Activated T-helper 9 cell treated with anti-CD3 and anti-CD28 coated beads, Interleukin-2, amount 50 U/mL, for 16 hours (primary cell): ENCODE results near the gene AP4E1.
"Not testable (repeated sequence)": the region's sequence is repeated elsewhere in the genome, so short reads cannot be mapped to it uniquely, and the experiment has no call there.

Source experiments
- DNase-seq: peaks from one replicate; pipeline ENCODE4 v3.0.0-alpha.2; 2020; ENCODE audit warnings: low read depth

AP4E1 gene

DNA sequence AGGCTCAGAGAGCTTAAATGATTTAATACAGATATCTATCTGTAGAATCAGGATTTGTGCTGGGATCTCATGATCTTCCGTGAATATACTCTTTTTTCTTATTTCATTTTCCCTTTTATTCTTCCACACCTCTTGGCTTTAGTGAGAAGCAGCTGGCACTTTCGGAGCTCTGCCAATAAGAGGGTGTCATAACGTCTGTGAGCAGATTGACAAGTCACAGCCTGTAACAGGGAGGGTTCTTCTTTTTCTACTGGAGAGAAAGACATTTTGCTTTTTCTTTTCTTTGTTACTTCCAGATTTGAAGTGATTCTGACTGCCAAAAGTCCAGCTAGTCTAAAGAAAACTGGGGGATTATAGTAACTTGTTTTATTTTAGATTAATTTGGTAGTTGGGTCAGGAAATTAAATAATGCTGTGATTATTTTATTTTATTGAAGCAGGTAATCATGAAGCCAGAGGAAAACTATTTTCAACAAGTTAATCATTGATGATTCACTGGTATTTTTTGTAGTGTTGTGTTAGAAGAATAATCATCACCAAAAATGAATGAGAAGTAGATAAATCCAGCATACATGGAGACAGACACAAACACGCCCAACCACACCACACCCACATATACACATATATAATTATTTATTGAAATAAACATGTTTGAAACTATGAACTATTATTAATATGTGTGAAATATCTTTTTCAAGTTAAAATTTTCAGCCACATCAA, 116.4 kb downstream of the AP4E1 start:
- DNase-seq: no peak

DNA sequence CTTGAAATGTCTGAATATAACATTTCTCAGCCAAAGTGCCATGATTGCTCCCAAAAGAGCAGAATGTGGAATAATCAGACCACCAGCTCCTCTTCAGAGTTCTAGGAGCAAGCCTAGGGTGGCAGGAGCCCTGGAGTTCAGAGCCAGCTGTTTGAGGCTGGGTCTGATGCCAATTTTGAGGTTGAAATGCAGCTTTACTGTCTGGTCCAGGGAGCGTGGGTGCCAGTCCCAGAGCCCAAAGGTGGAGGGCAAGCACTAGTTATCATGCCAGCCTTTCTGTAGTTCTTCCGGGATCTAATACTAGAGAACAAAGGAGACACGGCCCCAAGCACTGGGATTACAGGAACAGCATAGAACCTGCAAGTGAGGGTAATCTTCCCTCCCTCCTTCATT, 117.0 kb downstream of the AP4E1 start:
- no peak for DNase-seq

GRCh38 chr15:51030649-51031316, 122.3 kb downstream of the AP4E1 start:
- DNase-seq: no peak

- DNase-seq: not testable (repeated sequence)
These were observed 129.0 kb downstream of the AP4E1 start for GRCh38 chr15:51037474-51037873.

DNA sequence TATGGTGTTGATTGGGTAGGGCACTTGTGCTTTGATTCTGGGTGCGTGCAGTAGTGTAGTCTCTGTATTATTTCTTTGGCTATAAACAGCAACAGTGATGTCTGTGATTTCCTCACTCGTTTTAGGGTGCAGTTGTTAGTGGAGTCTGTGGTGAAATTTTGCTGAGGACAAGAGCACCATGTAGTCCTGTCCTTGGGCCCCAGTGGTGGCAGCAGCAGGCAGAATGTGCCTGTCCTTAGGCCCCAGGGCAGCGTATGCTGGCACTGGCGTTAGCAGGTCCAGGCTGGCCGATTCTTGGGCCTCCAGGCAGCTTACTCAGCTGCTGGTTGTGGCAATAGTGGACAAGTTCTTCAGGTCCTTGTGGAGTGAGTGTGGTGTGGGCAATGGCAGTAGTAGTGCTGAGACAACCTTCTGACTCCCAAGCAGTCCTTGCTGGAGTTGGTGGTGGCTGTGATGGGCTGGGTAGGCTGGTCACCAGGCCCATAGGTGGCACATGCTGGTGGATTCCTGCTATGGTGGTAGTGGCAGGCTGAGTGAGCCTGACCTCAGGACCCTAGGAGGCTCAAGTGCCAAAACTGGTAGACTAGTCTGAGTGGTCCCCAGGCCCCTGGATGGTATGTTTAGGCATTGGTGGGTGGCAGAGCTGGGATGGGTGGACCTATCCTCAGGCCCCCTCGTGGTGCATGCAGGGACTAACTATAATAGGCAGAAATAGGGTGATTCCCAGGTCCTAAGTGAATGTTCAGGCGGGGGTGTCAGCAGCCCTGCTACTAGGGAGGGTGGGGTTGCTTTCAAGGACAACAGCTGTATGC, 129.9 kb downstream of the AP4E1 start:
- DNase-seq: no peak

DNA sequence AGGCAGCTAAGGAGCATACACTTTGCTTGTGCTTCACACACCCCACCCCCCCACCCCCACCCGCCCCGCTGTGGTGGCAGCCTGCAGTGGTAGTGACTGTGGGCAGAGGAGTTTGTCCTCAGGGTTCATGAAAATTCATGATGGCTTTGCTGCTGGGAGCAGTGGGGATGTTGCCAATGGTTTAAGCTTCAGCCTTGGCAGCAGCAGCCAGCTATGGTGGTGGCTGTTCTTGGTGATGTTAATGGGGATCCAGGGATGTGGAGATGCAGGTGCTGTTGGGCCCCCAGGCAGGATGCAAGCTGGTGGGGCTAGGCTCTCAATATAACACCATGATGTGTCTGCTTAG, 130.5 kb downstream of the AP4E1 start:
- DNase-seq: no peak

DNA sequence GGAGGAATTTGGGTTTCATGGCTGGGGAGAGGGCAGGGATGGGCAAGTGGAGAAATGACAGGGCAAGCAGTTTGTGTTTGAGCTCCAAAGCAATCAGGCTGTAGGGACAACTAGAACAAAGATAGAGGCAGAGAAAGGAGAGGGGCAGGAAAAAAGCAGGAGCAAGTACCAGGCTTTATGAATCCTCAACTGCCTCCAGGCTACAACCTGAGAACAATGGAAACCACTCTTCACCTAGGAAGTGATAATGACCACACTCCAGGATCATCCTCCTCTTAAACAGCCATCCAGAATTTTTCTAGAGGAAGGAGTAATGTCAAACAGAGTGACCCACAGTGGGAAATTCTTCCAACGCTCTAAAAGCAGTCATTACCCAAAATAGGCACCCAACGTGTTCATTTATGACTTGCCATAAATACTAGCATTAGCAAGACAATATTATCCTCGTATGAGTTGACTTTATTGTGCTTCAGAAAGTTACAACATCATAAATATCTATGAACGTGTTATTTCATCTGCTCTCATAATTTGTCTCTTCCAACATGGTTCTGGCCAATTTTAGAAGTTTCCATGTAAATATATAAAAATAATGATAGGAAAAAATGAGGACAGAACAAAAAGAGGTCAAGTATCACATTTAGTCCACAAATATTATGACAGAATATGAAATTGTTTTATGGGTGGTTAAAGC, 135.7 kb downstream of the AP4E1 start:
- no peak for DNase-seq

DNA sequence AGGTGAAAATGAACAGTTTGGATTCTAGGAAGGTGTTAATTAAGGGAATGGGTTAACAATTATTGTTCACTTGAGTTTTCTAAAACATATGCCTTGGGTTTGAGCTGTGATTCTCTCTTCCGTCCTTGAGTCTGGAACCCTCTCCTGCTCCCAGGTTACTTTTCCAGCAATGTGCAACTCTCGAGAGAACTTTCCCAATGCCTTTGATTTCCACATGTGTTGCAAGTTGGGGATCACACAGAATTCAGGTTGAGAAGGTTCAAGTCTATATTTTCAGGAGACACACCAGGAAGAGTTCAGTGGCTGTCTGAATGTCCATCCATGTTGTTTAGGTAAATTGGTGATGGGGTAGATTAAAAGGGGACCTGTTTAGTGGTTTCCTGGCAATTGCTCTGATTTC, 137.5 kb downstream of the AP4E1 start:
- DNase-seq: no peak

GRCh38 chr15:51046799-51047449, 138.4 kb downstream of the AP4E1 start:
- no peak for DNase-seq

DNA sequence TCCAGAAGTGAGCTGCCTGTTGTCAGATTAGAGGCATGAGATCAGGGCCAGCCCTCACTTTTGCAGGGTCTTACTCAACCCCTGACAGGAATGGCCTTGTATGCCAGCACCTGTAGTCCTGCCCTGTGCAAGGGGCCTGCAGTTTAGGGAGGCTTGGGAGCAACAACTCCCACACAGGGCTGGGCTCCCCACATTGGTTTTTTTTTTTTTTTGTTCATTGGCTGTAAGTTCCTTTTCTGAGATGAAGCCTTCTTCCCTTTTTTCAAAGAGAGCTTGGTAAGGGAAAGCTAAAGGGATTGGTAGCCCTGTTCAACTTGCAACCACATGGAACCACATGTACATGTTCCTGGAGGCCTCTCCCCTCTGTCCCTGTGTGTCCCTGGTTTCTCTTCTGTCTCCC, 139.8 kb downstream of the AP4E1 start:
- DNase-seq: no peak

GRCh38 chr15:51049081-51049480, 140.6 kb downstream of the AP4E1 start:
- DNase-seq: no peak

GRCh38 chr15:51051776-51052175, 143.3 kb downstream of the AP4E1 start:
- DNase-seq: no peak

- DNase-seq: no peak
These were observed 145.1 kb downstream of the AP4E1 start for GRCh38 chr15:51053571-51053970.

GRCh38 chr15:51054535-51054934, 146.1 kb downstream of the AP4E1 start:
- no peak for DNase-seq
